HepG2 (cell line): ENCODE measurements around the gene PSAP. TPM values are rescaled to one million over a fixed set of nuclear protein-coding genes. Genes with fewer than 3 reads are reported as not detected.

Experiments used
- ESRRA ChIP-seq: sonication (generic); formaldehyde crosslinking; IDR thresholded peaks from 2 replicates; pipeline ENCODE4 v1.5.1; 2020; ENCODE audit warnings: mild to moderate bottlenecking, low read depth, missing genetic modification reagents
- GABPB1 ChIP-seq: IDR thresholded peaks from 2 replicates; pipeline ENCODE4 v1.6.1; 2016; ENCODE audit warnings: mild to moderate bottlenecking, missing genetic modification reagents, moderate library complexity, missing compliant biosample characterization
- KLF11 ChIP-seq: IDR thresholded peaks from 2 replicates; pipeline ENCODE4 v1.6.1; 2016; ENCODE audit warnings: missing compliant biosample characterization
- MAFK ChIP-seq, 2 experiments: IDR thresholded peaks in 1 of 2; conservative IDR thresholded peaks in 1 of 2; 2 replicates each; pipeline ENCODE4 v1.6.1; 2011; ENCODE audit warnings: improper control_type of control experiment in 2 of 2, low read length in 2 of 2
- POLR2AphosphoS2 ChIP-seq: IDR thresholded peaks from 2 replicates; pipeline ENCODE4 v1.6.1; 2011; ENCODE audit warnings: low read depth, low read length, improper control_type of control experiment
- TOE1 ChIP-seq: sonication (generic); formaldehyde crosslinking; IDR thresholded peaks from 2 replicates; pipeline ENCODE4 v1.4.0; 2020; ENCODE audit warnings: mild to moderate bottlenecking, missing genetic modification reagents
- ZNF30 ChIP-seq: sonication (generic); formaldehyde crosslinking; IDR thresholded peaks from 2 replicates; pipeline ENCODE4 v1.5.0; 2020; ENCODE audit warnings: mild to moderate bottlenecking, missing genetic modification reagents
- ZNF615 ChIP-seq: sonication (generic); formaldehyde crosslinking; IDR thresholded peaks from 2 replicates; pipeline ENCODE4 v1.5.0; 2020; ENCODE audit warnings: mild to moderate bottlenecking, missing genetic modification reagents, borderline replicate concordance
- ZNF792 ChIP-seq: IDR thresholded peaks from 2 replicates; pipeline ENCODE4 v1.6.1; 2016
- polyA plus RNA-seq, 8 experiments: library from polyadenylated mRNA; depleted of rRNA in 3 of 8; stranded (reverse) in 7 of 8; unstranded in 1 of 8; fragments of >200 nt; fragmentation: Illumina TruSeq in 4 of 8; extraction: Trizol in 4 of 8; gene quantifications; 2 replicates each; pipeline versions ENCODE4 v1.2.1 to v1.2.3, GENCODE V29; 2011 to 2016; ENCODE audit warnings: low read depth in 4 of 8, missing spikeins in 1 of 8, mixed read lengths in 1 of 8; ENCODE audit not compliant: insufficient read depth in 1 of 8
- total RNA-seq, 5 experiments: library from RNA; depleted of rRNA; stranded (reverse); fragments of >200 nt; fragmentation: Illumina TruSeq; extraction: Trizol; gene quantifications; 2 replicates each; pipeline ENCODE4 v1.2.3, GENCODE V29; 2016; ENCODE audit warnings: low read depth in 1 of 5
- TF ChIP-seq, protein P1 (sequence below): sonication (generic); formaldehyde crosslinking; IDR thresholded peaks from 2 replicates; pipeline ENCODE4 v1.4.0; 2020; ENCODE audit warnings: missing genetic modification reagents, borderline replicate concordance
- TF ChIP-seq, protein P2 (sequence below): sonication (generic); formaldehyde crosslinking; IDR thresholded peaks from 2 replicates; pipeline ENCODE4 v1.5.1; 2020; ENCODE audit warnings: mild to moderate bottlenecking, missing genetic modification reagents
- TF ChIP-seq, protein P3 (sequence below): sonication (generic); formaldehyde crosslinking; IDR thresholded peaks from 2 replicates; pipeline ENCODE4 v1.9.0; 2021; ENCODE audit warnings: missing genetic modification reagents, mild to moderate bottlenecking, borderline replicate concordance
- TF ChIP-seq, protein P4 (sequence below): sonication (generic); formaldehyde crosslinking; IDR thresholded peaks from 2 replicates; pipeline ENCODE4 v1.4.0; 2020; ENCODE audit warnings: missing genetic modification reagents, borderline replicate concordance
- TF ChIP-seq, protein P5 (sequence below): sonication (generic); formaldehyde crosslinking; IDR thresholded peaks from 2 replicates; pipeline ENCODE4 v1.4.0; 2020; ENCODE audit warnings: missing genetic modification reagents

The PSAP gene
- total and polyA plus RNA-seq, 2 of the 13 experiments (the other 11 are each of a cell fraction or from before 2014, with no cell fraction given): 323 to 643 TPM

DNA sequence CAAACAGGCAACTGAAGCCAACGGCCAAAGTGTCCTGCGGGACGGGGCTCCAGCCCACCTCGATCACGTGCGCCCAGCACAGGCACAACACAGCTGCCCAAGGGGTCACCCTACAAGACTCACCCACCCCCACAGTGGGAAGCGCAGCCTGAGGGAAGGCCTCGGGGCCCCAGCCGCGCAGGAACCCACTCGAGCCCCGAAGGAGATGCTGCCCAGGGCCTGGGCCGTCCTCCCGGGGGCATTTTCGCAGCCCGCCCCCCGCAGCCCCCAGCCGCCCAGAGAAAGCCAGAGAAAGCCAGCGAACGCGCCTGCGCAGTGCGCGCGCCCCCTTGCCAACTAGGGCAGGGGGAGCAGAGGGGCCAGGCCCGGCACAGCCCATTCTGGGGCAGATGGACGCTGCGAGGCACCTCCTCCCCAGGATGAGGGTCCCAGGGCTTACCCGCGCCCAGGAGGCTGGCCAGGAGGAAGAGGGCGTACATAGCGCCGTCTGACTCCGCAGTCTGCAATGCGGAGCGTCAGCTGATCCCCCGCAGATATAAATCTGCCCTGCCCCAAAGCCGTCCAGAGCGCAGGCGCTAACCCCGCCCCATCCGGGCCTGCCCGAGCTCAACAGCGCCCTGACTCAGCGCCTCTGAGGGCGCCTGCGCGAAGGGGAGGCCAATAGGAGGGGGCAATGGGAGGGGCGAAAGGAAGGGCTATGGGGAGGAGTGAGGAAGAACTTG lies at the start of gene PSAP (continued):
- TF ChIP-seq, protein P1, sequence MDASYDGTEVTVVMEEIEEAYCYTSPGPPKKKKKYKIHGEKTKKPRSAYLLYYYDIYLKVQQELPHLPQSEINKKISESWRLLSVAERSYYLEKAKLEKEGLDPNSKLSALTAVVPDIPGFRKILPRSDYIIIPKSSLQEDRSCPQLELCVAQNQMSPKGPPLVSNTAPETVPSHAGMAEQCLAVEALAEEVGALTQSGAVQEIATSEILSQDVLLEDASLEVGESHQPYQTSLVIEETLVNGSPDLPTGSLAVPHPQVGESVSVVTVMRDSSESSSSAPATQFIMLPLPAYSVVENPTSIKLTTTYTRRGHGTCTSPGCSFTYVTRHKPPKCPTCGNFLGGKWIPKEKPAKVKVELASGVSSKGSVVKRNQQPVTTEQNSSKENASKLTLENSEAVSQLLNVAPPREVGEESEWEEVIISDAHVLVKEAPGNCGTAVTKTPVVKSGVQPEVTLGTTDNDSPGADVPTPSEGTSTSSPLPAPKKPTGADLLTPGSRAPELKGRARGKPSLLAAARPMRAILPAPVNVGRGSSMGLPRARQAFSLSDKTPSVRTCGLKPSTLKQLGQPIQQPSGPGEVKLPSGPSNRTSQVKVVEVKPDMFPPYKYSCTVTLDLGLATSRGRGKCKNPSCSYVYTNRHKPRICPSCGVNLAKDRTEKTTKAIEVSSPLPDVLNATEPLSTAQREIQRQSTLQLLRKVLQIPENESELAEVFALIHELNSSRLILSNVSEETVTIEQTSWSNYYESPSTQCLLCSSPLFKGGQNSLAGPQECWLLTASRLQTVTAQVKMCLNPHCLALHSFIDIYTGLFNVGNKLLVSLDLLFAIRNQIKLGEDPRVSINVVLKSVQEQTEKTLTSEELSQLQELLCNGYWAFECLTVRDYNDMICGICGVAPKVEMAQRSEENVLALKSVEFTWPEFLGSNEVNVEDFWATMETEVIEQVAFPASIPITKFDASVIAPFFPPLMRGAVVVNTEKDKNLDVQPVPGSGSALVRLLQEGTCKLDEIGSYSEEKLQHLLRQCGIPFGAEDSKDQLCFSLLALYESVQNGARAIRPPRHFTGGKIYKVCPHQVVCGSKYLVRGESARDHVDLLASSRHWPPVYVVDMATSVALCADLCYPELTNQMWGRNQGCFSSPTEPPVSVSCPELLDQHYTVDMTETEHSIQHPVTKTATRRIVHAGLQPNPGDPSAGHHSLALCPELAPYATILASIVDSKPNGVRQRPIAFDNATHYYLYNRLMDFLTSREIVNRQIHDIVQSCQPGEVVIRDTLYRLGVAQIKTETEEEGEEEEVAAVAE (CRISPR knock-in tag): no peak
- TF ChIP-seq, protein P2, sequence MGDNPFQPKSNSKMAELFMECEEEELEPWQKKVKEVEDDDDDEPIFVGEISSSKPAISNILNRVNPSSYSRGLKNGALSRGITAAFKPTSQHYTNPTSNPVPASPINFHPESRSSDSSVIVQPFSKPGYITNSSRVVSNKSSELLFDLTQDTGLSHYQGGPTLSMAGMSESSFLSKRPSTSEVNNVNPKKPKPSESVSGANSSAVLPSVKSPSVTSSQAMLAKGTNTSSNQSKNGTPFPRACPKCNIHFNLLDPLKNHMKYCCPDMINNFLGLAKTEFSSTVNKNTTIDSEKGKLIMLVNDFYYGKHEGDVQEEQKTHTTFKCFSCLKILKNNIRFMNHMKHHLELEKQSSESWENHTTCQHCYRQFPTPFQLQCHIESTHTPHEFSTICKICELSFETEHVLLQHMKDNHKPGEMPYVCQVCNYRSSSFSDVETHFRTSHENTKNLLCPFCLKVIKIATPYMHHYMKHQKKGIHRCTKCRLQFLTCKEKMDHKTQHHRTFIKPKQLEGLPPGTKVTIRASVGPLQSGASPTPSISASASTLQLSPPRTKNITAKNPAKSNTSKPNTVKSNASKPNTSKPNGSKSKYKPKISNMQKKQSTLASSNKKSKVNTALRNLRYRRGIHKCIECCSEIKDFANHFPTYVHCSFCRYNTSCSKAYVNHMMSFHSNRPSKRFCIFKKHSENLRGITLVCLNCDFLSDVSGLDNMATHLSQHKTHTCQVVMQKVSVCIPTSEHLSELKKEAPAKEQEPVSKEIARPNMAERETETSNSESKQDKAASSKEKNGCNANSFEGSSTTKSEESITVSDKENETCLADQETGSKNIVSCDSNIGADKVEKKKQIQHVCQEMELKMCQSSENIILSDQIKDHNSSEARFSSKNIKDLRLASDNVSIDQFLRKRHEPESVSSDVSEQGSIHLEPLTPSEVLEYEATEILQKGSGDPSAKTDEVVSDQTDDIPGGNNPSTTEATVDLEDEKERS (CRISPR knock-in tag): peak; percentile 49; the same call in 1 of the 2 replicates
- peak; percentile 66 to 76 for TF ChIP-seq MAFK (conservative IDR thresholded peaks at IDR 0.05 in 1 of 2, IDR thresholded peaks at IDR 0.05 in 1 of 2; ENCODE audit: low read length in 2 of 2)
- peak; percentile 79 for TF ChIP-seq GABPB1 (CRISPR knock-in tag)
- TF ChIP-seq, protein P3, sequence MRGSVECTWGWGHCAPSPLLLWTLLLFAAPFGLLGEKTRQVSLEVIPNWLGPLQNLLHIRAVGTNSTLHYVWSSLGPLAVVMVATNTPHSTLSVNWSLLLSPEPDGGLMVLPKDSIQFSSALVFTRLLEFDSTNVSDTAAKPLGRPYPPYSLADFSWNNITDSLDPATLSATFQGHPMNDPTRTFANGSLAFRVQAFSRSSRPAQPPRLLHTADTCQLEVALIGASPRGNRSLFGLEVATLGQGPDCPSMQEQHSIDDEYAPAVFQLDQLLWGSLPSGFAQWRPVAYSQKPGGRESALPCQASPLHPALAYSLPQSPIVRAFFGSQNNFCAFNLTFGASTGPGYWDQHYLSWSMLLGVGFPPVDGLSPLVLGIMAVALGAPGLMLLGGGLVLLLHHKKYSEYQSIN (CRISPR knock-in tag): no peak
- TF ChIP-seq POLR2AphosphoS2: peak; percentile 87
- 0 out of 2 replicates have a peak, but pooled peaks have one; percentile 71 for TF ChIP-seq TOE1 (CRISPR knock-in tag)
- TF ChIP-seq, protein P4, sequence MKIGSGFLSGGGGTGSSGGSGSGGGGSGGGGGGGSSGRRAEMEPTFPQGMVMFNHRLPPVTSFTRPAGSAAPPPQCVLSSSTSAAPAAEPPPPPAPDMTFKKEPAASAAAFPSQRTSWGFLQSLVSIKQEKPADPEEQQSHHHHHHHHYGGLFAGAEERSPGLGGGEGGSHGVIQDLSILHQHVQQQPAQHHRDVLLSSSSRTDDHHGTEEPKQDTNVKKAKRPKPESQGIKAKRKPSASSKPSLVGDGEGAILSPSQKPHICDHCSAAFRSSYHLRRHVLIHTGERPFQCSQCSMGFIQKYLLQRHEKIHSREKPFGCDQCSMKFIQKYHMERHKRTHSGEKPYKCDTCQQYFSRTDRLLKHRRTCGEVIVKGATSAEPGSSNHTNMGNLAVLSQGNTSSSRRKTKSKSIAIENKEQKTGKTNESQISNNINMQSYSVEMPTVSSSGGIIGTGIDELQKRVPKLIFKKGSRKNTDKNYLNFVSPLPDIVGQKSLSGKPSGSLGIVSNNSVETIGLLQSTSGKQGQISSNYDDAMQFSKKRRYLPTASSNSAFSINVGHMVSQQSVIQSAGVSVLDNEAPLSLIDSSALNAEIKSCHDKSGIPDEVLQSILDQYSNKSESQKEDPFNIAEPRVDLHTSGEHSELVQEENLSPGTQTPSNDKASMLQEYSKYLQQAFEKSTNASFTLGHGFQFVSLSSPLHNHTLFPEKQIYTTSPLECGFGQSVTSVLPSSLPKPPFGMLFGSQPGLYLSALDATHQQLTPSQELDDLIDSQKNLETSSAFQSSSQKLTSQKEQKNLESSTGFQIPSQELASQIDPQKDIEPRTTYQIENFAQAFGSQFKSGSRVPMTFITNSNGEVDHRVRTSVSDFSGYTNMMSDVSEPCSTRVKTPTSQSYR (CRISPR knock-in tag): peak; percentile 22; the same call in 1 of the 2 replicates
- peak; percentile 31; the same call in 1 of the 2 replicates for TF ChIP-seq ZNF615
- TF ChIP-seq, protein P5, sequence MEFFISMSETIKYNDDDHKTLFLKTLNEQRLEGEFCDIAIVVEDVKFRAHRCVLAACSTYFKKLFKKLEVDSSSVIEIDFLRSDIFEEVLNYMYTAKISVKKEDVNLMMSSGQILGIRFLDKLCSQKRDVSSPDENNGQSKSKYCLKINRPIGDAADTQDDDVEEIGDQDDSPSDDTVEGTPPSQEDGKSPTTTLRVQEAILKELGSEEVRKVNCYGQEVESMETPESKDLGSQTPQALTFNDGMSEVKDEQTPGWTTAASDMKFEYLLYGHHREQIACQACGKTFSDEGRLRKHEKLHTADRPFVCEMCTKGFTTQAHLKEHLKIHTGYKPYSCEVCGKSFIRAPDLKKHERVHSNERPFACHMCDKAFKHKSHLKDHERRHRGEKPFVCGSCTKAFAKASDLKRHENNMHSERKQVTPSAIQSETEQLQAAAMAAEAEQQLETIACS (CRISPR knock-in tag): peak; percentile 65; the same call in 1 of the 2 replicates
- TF ChIP-seq ESRRA: 0 out of 2 replicates have a peak, but pooled peaks have one; percentile 9
- peak; percentile 78; the same call in 1 of the 2 replicates for TF ChIP-seq ZNF792 (CRISPR knock-in tag)
- no peak for TF ChIP-seq ZNF30 (CRISPR knock-in tag)
- TF ChIP-seq KLF11 (CRISPR knock-in tag): peak; percentile 70; the same call in 1 of the 2 replicates
